CD8-positive, alpha-beta memory T cell (primary cell): ENCODE results near the gene PTOV1. TPM values are rescaled to one million over a fixed set of nuclear protein-coding genes. Genes with fewer than 3 reads are reported as not detected.

Experiments used
- CTCF ChIA-PET: fragments of 350-600 bp; sonication (Branson Sonifier 250); formaldehyde crosslinking; loops from one replicate; lab custom pipeline; 2021; ENCODE audit warnings: antibody characterized with exemption; lab: Charles Lee
- POLR2A ChIA-PET: fragments of 350-600 bp; sonication (Branson Sonifier 250); formaldehyde crosslinking; loops from one replicate; lab custom pipeline; 2021; ENCODE audit warnings: antibody characterized with exemption; lab: Charles Lee
- DNase-seq, 5 donors: peaks; one replicate each; pipeline versions ENCODE4 v3.0.0 to v3.0.0-alpha.2; 2020 to 2022; ENCODE audit warnings: mixed read lengths in 1 of 5
- H3K27ac ChIP-seq: one replicate; pipeline ENCODE4 v1.7.0; 2013; ENCODE audit warnings: low read depth, mild to moderate bottlenecking, low read length, moderate library complexity
- H3K27me3 ChIP-seq: 2 replicates; pipeline ENCODE4 v1.7.0; 2013; ENCODE audit warnings: low read length, mild to moderate bottlenecking; ENCODE audit not compliant: insufficient read depth, poor library complexity, severe bottlenecking
- H3K36me3 ChIP-seq: 2 replicates; pipeline ENCODE4 v1.7.0; 2013; ENCODE audit warnings: mild to moderate bottlenecking, low read length, moderate library complexity; ENCODE audit not compliant: insufficient read depth
- H3K4me1 ChIP-seq: 2 replicates; pipeline ENCODE4 v1.7.0; 2013; ENCODE audit warnings: mild to moderate bottlenecking, low read length, moderate library complexity; ENCODE audit not compliant: insufficient read depth
- H3K4me3 ChIP-seq: 2 replicates; pipeline ENCODE4 v1.7.0; 2013; ENCODE audit warnings: mild to moderate bottlenecking, low read length
- H3K9me3 ChIP-seq: 2 replicates; pipeline ENCODE4 v1.7.0; 2013; ENCODE audit warnings: mild to moderate bottlenecking, low read length
- H3K27ac Mint-ChIP-seq, 8 donors: one replicate each; pipeline ENCODE4 v1.8.0; 2020 to 2021; ENCODE audit warnings: mixed read lengths in 8 of 8, mild to moderate bottlenecking in 6 of 8, inconsistent platforms in 3 of 8, moderate library complexity in 3 of 8
- H3K27me3 Mint-ChIP-seq, 2 donors: one replicate each; pipeline ENCODE4 v1.8.0; 2020 to 2021; ENCODE audit warnings: mixed read lengths in 2 of 2, mild to moderate bottlenecking in 1 of 2, moderate library complexity in 1 of 2
- H3K36me3 Mint-ChIP-seq, 3 donors: one replicate each; pipeline ENCODE4 v1.8.0; 2020 to 2021; ENCODE audit warnings: mixed read lengths in 3 of 3, inconsistent platforms in 1 of 3, mild to moderate bottlenecking in 1 of 3
- H3K4me1 Mint-ChIP-seq, 3 donors: one replicate each; pipeline ENCODE4 v1.8.0; 2020 to 2021; ENCODE audit warnings: mixed read lengths in 3 of 3, inconsistent platforms in 1 of 3, mild to moderate bottlenecking in 1 of 3
- H3K4me3 Mint-ChIP-seq, 7 donors: one replicate each; pipeline ENCODE4 v1.8.0; 2020 to 2021; ENCODE audit warnings: mixed read lengths in 7 of 7, mild to moderate bottlenecking in 6 of 7, moderate library complexity in 4 of 7, inconsistent platforms in 2 of 7
- H3K9me3 Mint-ChIP-seq, 5 donors: one replicate each; pipeline ENCODE4 v1.8.0; 2020 to 2022; ENCODE audit warnings: mixed read lengths in 5 of 5, mild to moderate bottlenecking in 3 of 5, moderate library complexity in 2 of 5, inconsistent platforms in 1 of 5
- polyA plus RNA-seq: library from polyadenylated mRNA; unstranded; fragments of 300-500 nt; fragmentation: Illumina TruSeq; gene quantifications from one replicate; pipeline ENCODE4 v1.2.3, GENCODE V29; 2021
- total RNA-seq, 2 experiments: library from RNA; stranded (reverse); gene quantifications; one replicate each; pipeline ENCODE4 v1.2.3, GENCODE V29; 2021

Gene PTOV1
- total and polyA plus RNA-seq, 3 experiments from 2014 or later, result 47.7 to 93.7 (median 91.9) TPM

GRCh38 chr19:49863254-49863934, 12.4 kb downstream of the PTOV1 start:
- Mint-ChIP-seq H3K4me3 (peak overlapping the region in 3 of 7 donors; percentile 23 to 67 (median 64)), H3K27ac (peak overlapping the region in 2 of 8 donors; percentile 64 to 80), H3K9me3 (peaks cover 0 to 3% (median 0%) of the 10 kb centered on the region in 5 donors), H3K36me3 (peaks cover 0 to 60% (median 5%) of the 10 kb centered on the region in 3 donors), H3K27me3 (peaks cover 0 to 4% of the 10 kb centered on the region in 2 donors), H3K4me1 (peaks cover 14 to 31% (median 22%) of the 10 kb centered on the region in 3 donors)
- ChIA-PET CTCF (no interaction called here), POLR2A (interaction anchor here (1.1 to 1.3 kb wide), 2 partner anchors 10 to 13 kb away, joined by 5 to 9 read pairs; no protein-coding TSS in a partner anchor)
- Histone ChIP-seq H3K27ac (no peak overlapping the region), H3K36me3 (peaks cover 11% of the 10 kb centered on the region), H3K9me3 (no peaks in the 10 kb centered on the region), H3K4me3 (no peak overlapping the region), H3K27me3 (no peaks in the 10 kb centered on the region), H3K4me1 (peaks cover 27% of the 10 kb centered on the region)
- no peak for DNase-seq

- Mint-ChIP-seq H3K27me3 (peaks cover 0 to 4% of the 10 kb centered on the region in 2 donors), H3K4me3 (no peak overlapping the region), H3K27ac (peak overlapping the region in 3 of 8 donors; percentile 38 to 80 (median 65)), H3K36me3 (peaks cover 0 to 54% (median 5%) of the 10 kb centered on the region in 3 donors), H3K4me1 (peaks cover 14 to 33% (median 22%) of the 10 kb centered on the region in 3 donors), H3K9me3 (peaks cover 0 to 3% (median 0%) of the 10 kb centered on the region in 5 donors)
- CTCF ChIA-PET, result no interaction called here
- Histone ChIP-seq H3K4me3 (no peak overlapping the region), H3K4me1 (peaks cover 33% of the 10 kb centered on the region), H3K27ac (no peak overlapping the region), H3K27me3 (no peaks in the 10 kb centered on the region), H3K9me3 (no peaks in the 10 kb centered on the region), H3K36me3 (peaks cover 11% of the 10 kb centered on the region)
- DNase-seq, result no peak
- POLR2A ChIA-PET, result interaction anchor here (1.1 to 1.3 kb wide), 2 partner anchors 11 to 13 kb away, joined by 5 to 9 read pairs; no protein-coding TSS in a partner anchor
Observed at GRCh38 chr19:49863935-49864320, 13.0 kb downstream of the PTOV1 start.

- H3K27me3 ChIP-seq, result no peaks in the 10 kb centered on the region
- Mint-ChIP-seq H3K36me3 (peaks cover 0 to 50% (median 5%) of the 10 kb centered on the region in 3 donors), H3K27ac (peak overlapping the region in 2 of 8 donors; percentile 11 to 57), H3K9me3 (peaks cover 0 to 3% (median 0%) of the 10 kb centered on the region in 5 donors), H3K4me1 (peaks cover 14 to 33% (median 22%) of the 10 kb centered on the region in 3 donors), H3K4me3 (peak overlapping the region in 1 of 7 donors; percentile 13), H3K27me3 (peaks cover 0 to 4% of the 10 kb centered on the region in 2 donors)
- no peak overlapping the region for H3K27ac ChIP-seq
- H3K4me1 ChIP-seq, result peaks cover 36% of the 10 kb centered on the region
- peak in 1 of 5 donors; percentile 49 for DNase-seq
- ChIA-PET CTCF (interaction anchor here (1.0 to 1.6 kb wide), 2 partner anchors 15 to 17 kb away, joined by 3 to 5 read pairs; no protein-coding TSS in a partner anchor), POLR2A (interaction anchor here (0.7 kb wide), 1 partner anchor 240 kb away, joined by 10 read pairs; no protein-coding TSS in a partner anchor)
- H3K36me3 ChIP-seq, result peaks cover 11% of the 10 kb centered on the region
- no peak overlapping the region for H3K4me3 ChIP-seq
- H3K9me3 ChIP-seq, result no peaks in the 10 kb centered on the region
Observed at GRCh38 chr19:49864890-49865289, 13.9 kb downstream of the PTOV1 start.

GRCh38 chr19:49866933-49867782, 16.2 kb downstream of the PTOV1 start, which contains the start of gene PNKP:
PNKP (minus strand) TSS chr19:49867576; CDS start chr19:49867204, 372 bp downstream.
- H3K27ac Mint-ChIP-seq, result peak within 1 kb of the TSS in 5 of 8 donors; percentile 88 to 100 (median 99)
- H3K4me1 Mint-ChIP-seq, result peaks cover 27 to 38% (median 33%) of the 10 kb centered on the region in 3 donors
- peaks cover 0 to 35% (median 5%) of the 10 kb centered on the region in 3 donors for H3K36me3 Mint-ChIP-seq
- peak within 1 kb of the TSS; percentile 94 for H3K27ac ChIP-seq
- H3K9me3 ChIP-seq, result no peaks in the 10 kb centered on the region
- ChIA-PET CTCF (interaction anchor here (0.8 to 1.1 kb wide), 2 partner anchors 10 to 17 kb away, joined by 3 to 5 read pairs; partner anchors contain the start of genes AKT1S1 and TBC1D17), POLR2A (interaction anchor here (0.6 to 3.2 kb wide), 7 partner anchors 10 to 145 kb away, joined by 3 to 33 read pairs (median 7); partner anchors contain the start of genes AKT1S1, PTOV1 and TBC1D17)
- peak; percentile 78 to 93 (median 90) for DNase-seq
- peak within 1 kb of the TSS in 2 of 7 donors; percentile 94 to 97 for H3K4me3 Mint-ChIP-seq
- H3K27me3 ChIP-seq, result no peaks in the 10 kb centered on the region
- H3K4me1 ChIP-seq, result peaks cover 47% of the 10 kb centered on the region
- H3K27me3 Mint-ChIP-seq, result peaks cover 0 to 4% of the 10 kb centered on the region in 2 donors
- H3K4me3 ChIP-seq, result peak within 1 kb of the TSS; percentile 93
- peaks cover 11% of the 10 kb centered on the region for H3K36me3 ChIP-seq
- peaks cover 0 to 3% (median 0%) of the 10 kb centered on the region in 5 donors for H3K9me3 Mint-ChIP-seq

GRCh38 chr19:49869009-49869483, 18.1 kb downstream of the PTOV1 start:
- H3K9me3 Mint-ChIP-seq, result peaks cover 0 to 3% (median 0%) of the 10 kb centered on the region in 5 donors
- H3K27me3 Mint-ChIP-seq, result peaks cover 0 to 4% of the 10 kb centered on the region in 2 donors
- ChIA-PET CTCF (interaction anchor here (0.6 to 1.8 kb wide), 5 partner anchors 21 to 396 kb away, joined by 3 to 6 read pairs (median 3); partner anchors contain the start of gene AP2A1), POLR2A (interaction anchor here (0.7 to 1.7 kb wide), 10 partner anchors 8 to 229 kb away, joined by 3 to 17 read pairs (median 4); partner anchors contain the start of genes AKT1S1, AP2A1, ATF5 and MED25)
- Histone ChIP-seq H3K4me3 (peak overlapping the region; percentile 73), H3K27ac (peak overlapping the region; percentile 71), H3K4me1 (peaks cover 47% of the 10 kb centered on the region), H3K9me3 (no peaks in the 10 kb centered on the region), H3K27me3 (no peaks in the 10 kb centered on the region), H3K36me3 (peaks cover 7% of the 10 kb centered on the region)
- peaks cover 22 to 35% (median 30%) of the 10 kb centered on the region in 3 donors for H3K4me1 Mint-ChIP-seq
- peak overlapping the region in 1 of 8 donors; percentile 99 for H3K27ac Mint-ChIP-seq
- H3K4me3 Mint-ChIP-seq, result peak overlapping the region in 1 of 7 donors; percentile 97
- peak in 1 of 5 donors; percentile 23 for DNase-seq
- peaks cover 0 to 27% (median 2%) of the 10 kb centered on the region in 3 donors for H3K36me3 Mint-ChIP-seq

- Mint-ChIP-seq H3K27me3 (peaks cover 0 to 4% of the 10 kb centered on the region in 2 donors), H3K9me3 (peaks cover 0 to 3% (median 0%) of the 10 kb centered on the region in 5 donors), H3K4me1 (peaks cover 18 to 32% (median 29%) of the 10 kb centered on the region in 3 donors), H3K4me3 (peak overlapping the region in 2 of 7 donors; percentile 84 to 86), H3K36me3 (peaks cover 0 to 21% (median 2%) of the 10 kb centered on the region in 3 donors), H3K27ac (peak overlapping the region in 7 of 8 donors; percentile 66 to 97 (median 89))
- peak overlapping the region; percentile 73 for H3K4me3 ChIP-seq
- H3K4me1 ChIP-seq, result peaks cover 47% of the 10 kb centered on the region
- H3K9me3 ChIP-seq, result no peaks in the 10 kb centered on the region
- DNase-seq, result peak; percentile 89 to 93 (median 92)
- no peaks in the 10 kb centered on the region for H3K27me3 ChIP-seq
- CTCF ChIA-PET, result interaction anchor here (0.6 to 1.8 kb wide), 5 partner anchors 21 to 397 kb away, joined by 3 to 6 read pairs (median 3); partner anchors contain the start of gene AP2A1
- POLR2A ChIA-PET, result interaction anchor here (0.7 to 1.7 kb wide), 10 partner anchors 8 to 230 kb away, joined by 3 to 17 read pairs (median 4); partner anchors contain the start of genes AKT1S1, AP2A1, ATF5 and MED25
- peaks cover under 1% of the 10 kb centered on the region for H3K36me3 ChIP-seq
- H3K27ac ChIP-seq, result peak overlapping the region; percentile 71
Observed at GRCh38 chr19:49869484-49870308, 18.7 kb downstream of the PTOV1 start.
